Embryonic facial prominence (tissue), 1 donor: ENCODE measurements around the gene WAC.
A peak's percentile ranks its signal among the peaks of the same experiment; 100 is the strongest.

ENCODE experiments used
- DNase-seq: peaks from one replicate; pipeline ENCODE4 v3.0.0-alpha.2; 2016; ENCODE audit errors: extremely low spot score

WAC gene

DNA sequence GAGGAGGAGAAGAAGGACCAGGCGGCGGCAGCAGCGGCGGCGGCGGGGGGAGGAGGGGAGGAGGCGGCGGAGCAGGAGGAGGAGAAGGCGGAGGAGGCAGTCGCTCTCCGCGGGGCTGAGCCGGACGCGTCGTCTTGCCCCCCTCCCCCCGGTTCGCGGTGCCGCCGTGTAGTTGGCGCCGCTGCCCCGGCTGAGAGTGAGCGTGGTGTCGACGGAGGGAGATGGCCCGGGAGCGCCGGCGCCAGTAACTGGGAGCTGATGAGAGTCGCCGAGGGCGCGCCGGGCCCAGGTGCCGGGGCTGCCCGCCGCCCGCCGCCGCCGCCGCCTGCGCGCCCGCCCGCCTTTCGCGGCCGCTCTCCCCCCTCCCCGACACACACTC lies 257 bp downstream of the WAC start:
- no peak for DNase-seq

DNA sequence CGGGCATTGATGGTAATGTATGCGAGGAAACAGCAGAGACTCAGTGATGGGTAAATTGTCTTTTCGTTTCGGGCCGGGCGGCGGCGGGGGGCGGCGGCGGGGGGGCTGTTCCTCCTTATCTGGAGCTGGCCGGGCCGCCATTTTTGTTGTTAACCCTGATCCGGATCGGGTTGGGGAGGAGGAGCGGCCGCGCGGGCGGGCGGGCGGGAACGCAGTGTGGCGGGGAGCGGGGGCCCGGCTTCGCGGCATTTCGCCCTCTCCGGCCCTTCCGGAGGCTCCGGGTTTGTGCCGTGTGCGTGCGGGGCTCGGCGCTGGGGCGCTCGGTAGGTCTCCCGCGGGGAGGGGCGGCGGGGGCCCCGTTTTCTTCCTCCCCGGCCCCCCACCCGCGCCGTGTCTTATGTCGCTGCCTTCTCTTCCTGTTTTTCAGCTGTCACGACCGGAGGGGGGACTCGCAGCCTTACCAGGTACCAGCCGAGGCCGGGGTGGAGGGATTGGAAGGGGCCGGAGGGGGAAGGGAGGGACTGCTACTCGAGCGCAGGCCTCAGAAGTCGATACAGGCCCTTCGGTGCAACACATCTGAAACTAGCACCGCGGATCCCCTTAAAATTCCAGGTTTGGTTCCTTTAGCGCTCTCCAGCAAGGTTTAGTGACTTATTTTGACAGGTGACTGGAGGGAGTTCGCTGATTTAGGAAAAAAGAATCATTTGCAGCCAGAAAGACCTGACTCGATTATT lies 820 bp downstream of the WAC start:
- DNase-seq = peak; percentile 39

DNA sequence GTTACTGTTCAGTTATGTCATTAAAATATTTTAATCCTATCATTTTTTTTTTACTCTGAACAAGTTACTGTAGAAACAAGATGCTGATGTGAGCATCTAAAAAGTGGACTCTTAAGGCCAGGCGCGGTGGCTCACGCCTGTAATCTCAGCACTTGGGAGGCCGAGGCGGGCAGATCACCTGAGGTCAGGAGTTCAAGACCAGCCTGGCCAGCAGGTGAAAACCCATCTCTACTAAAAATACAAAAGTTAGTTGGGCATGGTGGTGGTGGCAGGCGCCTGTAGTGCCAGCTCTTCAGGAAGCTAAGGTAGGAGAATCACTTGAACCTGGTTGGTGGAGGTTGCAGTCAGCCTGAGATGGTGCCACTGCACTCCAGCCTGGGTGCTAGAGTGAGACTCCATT lies 2.9 kb downstream of the WAC start:
- no peak for DNase-seq

DNA sequence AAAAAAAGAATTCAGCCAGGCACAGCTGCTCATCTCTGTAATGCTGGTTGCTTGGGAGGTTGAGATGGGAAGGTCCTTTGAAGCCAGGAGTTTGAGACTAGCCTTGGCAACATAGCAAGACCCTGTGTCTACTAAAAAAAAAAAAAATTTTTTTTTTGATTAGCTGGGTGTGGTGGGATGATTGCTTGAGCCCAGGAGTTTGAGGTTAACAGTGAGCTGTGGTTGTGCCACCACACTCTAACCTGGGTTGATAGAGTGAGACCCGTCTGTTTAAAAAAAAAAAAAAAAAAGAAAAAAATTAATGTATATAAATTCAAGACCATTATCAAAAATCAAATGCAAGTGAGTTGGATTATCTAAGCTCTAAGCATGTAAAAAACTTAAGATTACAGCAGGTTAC lies 5.7 kb downstream of the WAC start:
- DNase-seq = no peak

DNA sequence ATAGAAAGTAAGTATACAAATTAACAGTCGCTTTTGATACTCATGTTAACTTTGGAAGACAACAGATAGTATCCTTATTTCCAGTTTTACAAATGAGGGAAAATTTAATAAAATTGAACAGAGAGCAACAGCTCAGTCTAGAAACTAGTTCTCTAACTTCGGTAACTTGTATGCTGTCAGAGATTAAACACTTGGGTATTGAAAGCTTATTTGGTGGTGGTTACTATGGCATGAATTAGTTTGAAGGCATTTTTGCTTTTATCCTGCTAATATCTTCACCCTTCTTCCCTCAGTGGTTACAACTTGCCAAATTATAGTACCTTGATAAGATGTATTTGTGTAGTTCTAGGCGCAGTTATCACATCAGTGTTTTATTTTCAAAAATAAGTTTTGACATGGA lies 7.2 kb downstream of the WAC start:
- DNase-seq = no peak

DNA sequence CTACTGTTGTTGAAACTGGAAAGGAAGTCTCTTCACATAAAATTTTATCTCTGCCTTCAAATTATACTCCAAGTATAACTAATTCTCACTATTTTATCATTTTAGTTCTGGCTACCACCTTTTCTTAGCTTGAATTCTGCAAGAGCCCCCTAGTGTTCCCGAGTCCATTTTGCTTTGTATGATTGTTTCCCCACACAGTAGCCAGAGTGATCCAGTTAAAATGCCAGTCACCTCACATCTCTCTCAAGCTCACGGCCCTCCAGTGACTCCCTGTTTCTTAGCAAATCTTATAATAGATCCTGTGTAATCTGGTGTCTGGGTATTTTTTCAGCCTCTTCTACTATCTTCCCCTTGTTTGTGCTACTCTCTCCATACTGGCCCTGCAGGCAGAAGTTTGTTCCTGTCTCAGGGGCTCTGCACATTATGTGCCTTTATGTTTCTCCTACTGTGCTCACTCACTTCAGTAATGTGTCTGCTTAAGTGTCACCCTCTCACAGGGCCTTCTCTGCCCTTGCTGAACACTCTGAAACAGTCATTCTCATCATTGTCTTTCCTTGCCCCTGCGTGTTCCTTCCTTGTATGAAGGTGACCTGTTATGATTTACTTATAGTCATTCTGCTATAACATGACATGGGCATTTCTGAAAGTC lies 8.9 kb downstream of the WAC start:
- DNase-seq = no peak

DNA sequence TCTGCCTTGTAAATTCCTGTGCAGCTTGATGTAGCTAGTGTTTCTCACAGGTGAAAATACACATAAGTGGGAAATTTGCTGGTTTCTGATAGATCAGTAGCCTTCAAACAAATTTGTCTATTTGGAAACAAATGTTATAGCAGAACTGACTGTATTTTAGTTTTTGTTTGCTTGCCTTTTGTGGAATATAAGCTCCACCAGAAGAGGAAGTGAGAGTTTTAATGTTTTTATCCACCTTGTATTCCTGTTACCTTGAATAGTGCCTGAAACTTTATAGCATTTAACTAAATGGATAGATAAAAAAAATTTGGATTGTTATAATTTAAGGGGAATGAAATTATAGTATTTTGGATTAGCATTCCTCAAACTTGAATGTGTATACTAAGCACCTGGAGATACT lies 9.8 kb downstream of the WAC start:
- no peak for DNase-seq

DNA sequence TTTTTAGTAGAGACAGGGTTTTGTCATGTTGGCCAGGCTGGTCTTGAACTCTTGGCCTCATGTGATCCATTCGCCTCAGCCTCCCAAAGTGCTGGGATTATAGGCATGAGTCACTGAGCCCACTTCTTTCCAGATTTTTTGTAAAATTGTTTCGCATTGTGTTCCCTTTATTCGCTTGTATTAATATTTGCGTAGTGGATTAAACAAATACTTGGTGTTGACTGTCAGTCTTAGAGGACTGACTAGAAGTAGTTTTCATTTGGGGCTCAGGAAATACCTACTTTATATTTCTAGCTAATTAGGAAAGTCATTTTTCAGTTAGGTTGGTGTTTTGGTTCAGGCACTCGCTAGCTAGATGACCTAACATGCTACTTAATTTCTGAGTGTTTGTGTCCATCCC lies 11.1 kb downstream of the WAC start:
- DNase-seq = no peak

DNA sequence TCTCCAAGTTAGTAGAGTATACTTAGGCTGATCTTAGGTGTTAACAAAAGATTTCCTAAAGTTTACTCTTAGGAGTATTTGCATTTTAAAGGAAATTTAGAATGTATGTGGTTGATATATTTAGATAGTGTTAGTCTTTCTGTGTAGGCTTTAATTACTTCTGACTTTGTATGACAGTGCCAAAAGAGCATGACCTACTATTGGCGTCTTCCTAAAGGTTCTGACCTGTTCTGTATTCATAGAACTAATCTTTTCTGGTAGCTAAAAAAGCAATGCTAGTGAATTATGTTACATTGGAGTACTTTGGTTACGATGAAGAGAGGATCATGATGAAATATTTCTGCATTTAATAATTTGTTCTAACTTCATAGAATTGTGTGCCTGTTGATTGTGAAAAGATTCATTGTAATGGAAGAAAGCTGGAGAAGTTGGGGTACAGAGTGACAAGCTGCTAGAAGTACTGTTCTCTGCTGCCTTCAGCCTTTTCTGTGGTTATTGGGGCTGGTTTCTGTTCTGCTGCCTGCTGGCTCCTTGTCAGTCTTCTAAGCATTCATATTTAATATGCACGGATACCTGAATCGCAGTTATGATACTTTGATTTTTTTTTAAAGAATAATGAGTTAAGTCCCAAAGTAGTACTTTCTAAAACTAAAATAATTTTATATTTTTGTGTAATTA lies 13.2 kb downstream of the WAC start:
- no peak for DNase-seq

DNA sequence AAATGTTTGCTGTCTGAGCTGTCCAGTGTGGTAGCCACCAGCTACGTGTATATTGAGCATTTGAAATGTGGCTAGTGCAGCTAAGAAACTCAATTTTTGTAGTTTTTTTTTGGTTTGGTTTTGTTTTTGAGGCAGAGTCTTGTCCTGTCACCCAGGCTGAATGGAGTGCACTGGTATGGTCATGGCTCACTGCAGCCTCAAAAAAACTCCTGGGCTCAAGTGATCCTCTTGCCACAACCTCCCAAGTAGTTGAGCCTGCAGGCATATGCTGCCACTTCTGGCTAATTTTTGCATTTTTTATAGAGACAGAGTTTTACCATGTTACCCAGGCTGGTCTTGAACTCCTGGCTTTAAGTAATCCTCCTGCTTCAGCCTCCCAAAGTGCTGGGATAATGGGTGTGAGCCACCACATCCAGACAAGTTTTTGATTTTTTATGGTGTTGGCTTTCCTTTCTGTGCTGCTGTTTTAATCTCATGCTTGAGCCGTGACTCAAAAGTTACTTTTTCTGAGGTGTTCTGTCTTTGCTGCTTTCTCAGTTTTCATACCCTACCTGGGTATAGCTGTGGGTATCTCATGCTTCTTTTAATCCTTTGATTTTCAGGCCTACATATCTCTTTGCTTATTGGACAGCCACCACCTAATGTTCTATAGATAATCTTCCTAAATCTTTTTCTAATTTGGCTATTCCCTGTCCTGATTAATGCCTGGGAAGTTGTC lies 16.0 kb downstream of the WAC start:
- DNase-seq = no peak

DNA sequence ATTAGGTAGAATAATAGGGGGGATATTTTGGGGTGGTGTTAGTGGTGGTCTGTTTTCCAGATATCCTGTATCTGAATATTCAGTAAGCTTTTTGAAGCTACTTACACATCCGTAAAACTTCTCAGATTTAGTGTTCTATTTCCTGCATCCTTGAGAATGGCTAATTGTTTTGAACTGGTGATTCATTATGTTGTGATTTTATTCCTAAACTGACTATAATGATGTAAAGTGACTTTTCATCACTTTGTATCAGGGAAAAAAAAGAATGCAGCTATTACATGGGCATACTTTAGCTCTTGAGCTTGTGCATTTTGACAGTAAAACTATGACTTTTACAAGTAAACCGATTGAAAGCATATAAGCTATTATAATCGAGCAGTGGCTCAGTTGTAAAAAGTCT lies 18.2 kb downstream of the WAC start:
- no peak for DNase-seq

DNA sequence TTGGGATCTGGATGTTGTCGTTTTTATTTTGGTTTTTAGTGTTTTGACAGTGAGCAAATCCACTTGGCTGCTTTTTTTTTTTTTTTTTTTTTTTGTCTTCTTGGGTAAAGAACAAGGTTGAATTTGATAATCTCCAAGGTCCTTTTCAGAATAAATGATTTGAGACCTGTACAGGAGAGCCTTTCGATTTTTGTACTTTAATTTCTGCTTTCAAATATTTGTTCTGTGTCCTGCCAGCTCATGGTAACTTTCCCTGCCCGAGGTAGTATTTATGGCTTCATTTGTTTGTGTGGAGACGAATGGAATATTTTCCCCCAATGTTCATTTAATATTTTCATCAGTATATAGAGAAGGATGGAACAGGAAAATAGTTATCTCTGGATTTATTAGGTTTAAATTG lies 19.9 kb downstream of the WAC start:
- no peak for DNase-seq

DNA sequence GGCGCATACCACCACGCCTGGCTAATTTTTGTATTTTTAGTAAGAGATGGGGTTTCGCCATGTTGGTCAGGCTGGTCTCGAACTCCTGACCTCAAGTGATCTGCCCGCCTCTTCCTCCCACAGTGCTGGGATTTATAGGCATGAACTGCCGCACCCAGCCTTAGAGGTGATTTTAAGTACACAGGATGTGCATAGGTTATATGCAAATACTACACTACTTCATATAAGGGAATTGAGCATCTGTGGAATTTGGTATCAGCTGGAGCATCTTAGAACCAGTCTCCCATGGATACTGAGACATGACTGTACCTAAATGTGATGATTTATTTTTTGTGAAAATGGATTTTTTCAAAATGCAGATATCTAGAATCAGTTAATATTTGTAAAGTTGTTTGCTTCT lies 21.1 kb downstream of the WAC start:
- DNase-seq = no peak

DNA sequence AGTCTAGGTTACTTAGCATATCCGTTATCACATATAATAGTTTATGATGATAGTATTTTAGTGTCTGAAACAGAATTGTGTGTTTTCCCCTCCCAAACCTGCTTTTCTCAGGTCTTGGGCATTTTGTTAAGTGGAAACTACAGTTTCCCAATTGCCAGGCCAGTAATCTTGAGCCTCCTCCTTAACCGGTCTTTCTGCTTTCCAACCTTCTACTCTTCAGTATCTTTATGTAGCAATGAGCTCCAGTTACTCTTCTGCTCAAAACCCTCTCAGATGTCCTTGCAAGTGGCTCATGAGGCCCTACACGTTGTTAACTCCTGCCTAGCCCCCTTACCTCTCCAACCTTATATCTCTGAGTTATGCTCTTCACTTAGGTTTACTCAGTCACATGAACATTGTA lies 22.0 kb downstream of the WAC start:
- no peak for DNase-seq

DNA sequence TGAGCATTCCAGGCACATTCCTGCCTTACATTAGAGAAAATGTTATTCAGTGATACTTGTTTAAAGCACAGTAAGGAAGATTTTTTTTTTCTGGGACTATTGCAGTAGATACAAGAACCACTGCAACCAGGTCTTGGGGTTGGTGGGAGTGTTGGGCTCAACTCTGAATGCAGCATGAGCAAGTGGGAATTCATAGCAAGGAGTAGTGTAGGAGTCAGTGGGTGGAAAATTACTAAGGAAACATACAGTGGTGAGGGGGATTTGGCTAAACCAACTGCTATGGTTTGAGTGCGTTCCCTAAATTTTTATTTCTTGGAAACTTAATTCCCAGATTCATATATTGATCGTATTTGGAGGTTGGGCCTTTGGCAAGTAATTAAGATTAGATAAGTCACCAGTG lies 22.4 kb downstream of the WAC start:
- DNase-seq = no peak

DNA sequence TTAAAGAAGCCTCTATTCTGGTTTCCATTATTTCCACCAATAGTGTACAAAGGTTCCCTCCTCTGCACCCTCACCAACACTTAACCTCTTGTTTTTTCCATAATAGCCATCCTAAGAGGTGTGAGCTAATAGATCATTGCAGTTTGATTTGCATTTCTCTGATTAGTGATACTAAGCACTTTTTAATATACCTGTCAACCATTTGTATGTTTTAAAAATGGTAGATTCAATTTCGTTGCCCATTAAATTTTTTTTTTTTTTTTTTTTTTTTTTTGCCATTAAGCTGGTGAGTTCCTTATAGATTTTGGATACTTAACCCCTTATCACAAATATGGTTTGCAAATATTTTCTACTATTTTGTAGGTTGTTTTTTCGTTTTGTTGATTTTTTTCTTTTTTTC lies 23.2 kb downstream of the WAC start:
- DNase-seq = no peak

DNA sequence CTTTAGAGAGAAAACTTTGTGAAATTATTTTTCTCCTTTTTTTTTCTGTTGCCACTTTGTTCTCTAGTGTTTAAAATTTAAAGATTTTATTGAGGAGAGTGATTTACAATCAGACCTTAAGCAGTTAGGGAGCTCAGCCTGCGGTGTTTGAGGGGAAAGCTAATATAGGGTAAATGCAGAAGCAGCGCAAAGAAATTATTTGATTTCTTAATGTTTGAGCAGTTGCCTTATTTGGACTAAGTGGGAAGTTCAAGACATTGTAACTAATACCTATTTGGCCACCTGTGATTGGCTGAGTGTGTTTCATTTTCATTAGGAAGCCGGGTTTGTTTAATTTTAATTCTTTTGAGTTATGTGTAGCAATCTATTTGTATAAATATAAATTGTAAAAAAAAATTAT lies 25.3 kb downstream of the WAC start:
- no peak for DNase-seq

DNA sequence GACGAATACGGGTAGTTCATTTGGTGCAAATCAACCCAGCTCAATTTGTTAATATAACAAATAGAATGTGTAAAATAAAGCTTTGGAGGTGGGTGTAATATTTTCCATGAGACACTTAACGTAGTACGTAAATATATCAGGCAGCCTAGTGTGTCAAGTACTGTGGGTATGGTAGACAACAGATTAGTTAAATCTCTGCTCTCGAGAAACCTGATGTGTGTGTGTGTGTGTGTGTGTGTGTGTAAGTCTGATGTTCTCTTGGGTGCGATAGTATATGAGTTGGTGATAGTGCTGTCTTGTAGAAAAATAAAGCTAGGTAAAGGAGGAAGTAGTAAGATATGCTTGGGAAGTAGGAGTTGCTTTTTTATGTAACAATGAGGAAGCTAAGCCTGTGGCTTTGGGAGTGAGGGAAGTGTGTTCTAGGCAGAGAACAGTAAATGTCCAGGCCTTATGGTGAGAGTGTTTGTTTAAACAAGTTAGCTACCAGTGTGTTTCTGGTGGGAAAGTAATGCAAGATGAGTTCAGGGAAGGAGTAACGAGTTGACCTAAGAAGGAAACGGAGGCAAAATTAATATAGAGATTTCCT lies 26.1 kb downstream of the WAC start:
- no peak for DNase-seq

DNA sequence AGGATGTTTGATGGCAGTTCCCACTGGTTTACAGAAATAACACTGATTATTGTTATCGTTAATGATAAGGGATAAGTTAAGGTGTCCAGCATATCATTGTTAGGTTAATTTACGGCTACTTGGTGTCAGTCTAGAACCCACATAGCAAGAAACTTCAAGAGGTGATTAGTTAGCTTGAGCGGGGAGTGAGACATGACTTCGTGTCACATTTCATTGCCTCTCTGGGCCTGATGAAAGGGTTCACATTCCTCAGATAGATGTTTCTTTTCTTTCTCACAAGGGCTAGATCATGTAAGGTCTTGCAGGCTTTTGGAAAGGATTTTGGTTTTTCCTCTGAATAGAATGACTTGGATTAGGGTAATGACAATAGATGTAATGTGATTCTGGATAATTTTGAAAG lies 26.7 kb downstream of the WAC start:
- no peak for DNase-seq

DNA sequence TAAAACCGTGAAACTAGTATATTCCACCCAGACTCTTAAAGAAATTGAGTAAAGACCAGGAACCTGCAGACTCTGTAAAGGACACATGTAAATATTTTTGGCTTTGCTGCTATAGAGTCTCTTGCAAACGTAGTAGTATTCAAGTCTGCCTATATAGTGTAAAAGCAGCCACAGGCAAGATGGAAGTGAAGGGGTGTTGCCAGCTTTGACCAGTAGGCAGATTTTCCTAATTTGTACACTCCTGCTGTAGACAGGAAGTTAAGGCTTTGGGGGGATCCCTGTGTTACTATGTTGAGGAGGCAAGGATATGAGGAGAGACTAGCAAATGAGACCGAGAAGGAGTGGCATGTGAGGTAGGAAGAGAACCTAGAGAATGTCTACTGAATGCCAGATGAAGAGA lies 27.7 kb downstream of the WAC start:
- no peak for DNase-seq

DNA sequence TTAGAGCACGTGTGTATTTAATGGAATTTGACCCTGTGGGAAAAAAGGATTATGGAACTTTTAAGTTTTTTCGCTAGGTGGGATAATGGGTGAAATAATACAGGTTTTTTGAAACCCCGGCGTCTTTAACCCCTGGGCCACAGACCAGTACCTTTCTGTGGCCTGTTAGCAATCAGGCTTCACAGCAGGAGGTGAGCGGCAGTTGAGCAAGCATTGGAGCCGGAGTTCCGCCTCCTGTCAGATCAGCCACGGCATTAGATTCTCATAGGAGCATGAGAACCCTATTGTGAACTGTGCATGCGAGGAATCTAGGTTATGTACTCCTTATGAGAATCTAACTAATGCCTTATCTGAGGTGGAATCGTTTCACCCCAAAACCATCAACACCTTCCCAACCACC lies 28.6 kb downstream of the WAC start:
- DNase-seq = no peak

DNA sequence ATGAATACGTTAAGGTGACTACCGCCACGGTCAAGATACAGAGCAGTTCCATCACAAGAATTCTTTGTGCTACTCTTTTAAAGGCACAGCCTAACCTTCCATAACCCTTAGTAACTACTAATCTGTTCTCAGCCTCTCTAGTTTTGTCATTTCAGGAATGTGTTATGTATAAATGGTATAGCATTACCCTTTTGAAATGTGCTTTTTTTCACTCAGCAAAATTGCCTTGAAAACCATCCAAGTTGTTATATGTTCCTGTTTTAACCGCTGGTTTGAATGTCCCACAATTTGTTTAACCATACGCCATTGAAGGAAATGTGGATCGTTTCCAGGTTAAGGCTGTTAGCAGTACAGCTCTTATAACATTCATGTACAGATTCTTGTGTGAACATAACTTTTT lies 32.0 kb downstream of the WAC start:
- no peak for DNase-seq
